Measurements from ENCODE around the gene THAP4.

GRCh38 chr2:241545106-241545505, 91.9 kb downstream of the THAP4 start:
- no peak for TF ChIP-seq CTCF (IDR thresholded peaks at IDR 0.05)
- TF ChIP-seq POLR2A (IDR thresholded peaks at IDR 0.05): no peak
- no peak for TF ChIP-seq EP300 (IDR thresholded peaks at IDR 0.05)

Measured in tibial nerve (tissue), 4 donors.